Vagina (tissue), 2 donors: ENCODE results near the gene ZEB2.

Experiments
- POLR2A ChIP-seq, 2 donors: fragments of 450-650 bp; IDR thresholded peaks; one replicate each; pipeline ENCODE4 v1.6.1; 2017; ENCODE audit warnings: antibody characterized with exemption in 2 of 2, mild to moderate bottlenecking in 2 of 2, moderate library complexity in 2 of 2
- TF ChIP-seq, protein P1 (sequence below), 3 experiments: fragments of 450-650 bp in 2 of 3; fragments of 200-600 bp in 1 of 3; sonication (generic) in 1 of 3; IDR thresholded peaks; one replicate each; pipeline ENCODE4 v1.5.1; 2017 to 2019; ENCODE audit warnings: antibody characterized with exemption in 3 of 3, mild to moderate bottlenecking in 2 of 3, moderate library complexity in 2 of 3

DNA sequence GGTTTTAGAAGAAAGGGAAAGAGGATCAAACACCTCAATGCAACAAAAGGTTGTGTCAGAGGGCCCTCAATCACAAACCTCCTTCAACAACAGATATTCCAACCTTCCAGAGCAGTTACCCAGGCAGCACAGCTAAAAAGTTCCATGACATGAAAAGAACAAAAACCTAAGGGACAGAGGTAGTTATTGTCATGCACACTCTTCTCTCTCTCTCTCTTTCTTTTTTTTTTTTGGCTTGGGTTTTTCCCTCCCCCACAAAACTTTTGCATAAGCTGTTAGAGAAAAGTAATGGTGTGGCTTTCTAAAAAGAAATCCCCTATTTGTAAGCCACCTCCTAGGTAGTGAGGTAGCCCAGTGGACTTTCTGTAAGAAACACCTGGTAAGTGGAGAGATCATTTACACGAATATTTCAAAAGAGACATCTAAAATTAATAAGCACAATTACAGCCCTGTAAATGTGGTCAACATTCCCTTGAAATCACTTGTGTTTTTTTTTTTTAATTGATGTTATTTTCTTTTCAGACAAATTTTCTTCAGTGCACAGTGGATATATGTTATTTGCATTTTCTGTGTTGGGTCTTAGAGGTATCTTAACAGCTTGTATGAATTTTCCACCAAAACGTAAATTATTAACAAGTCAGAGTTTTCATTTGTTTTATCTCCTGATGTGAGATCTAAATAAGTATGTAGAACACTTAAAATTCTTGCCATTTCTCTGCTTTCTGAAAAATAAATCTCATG lies 48.4 kb downstream of the ZEB2 start:
- TF ChIP-seq, protein P1, sequence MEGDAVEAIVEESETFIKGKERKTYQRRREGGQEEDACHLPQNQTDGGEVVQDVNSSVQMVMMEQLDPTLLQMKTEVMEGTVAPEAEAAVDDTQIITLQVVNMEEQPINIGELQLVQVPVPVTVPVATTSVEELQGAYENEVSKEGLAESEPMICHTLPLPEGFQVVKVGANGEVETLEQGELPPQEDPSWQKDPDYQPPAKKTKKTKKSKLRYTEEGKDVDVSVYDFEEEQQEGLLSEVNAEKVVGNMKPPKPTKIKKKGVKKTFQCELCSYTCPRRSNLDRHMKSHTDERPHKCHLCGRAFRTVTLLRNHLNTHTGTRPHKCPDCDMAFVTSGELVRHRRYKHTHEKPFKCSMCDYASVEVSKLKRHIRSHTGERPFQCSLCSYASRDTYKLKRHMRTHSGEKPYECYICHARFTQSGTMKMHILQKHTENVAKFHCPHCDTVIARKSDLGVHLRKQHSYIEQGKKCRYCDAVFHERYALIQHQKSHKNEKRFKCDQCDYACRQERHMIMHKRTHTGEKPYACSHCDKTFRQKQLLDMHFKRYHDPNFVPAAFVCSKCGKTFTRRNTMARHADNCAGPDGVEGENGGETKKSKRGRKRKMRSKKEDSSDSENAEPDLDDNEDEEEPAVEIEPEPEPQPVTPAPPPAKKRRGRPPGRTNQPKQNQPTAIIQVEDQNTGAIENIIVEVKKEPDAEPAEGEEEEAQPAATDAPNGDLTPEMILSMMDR (IDR thresholded peaks at IDR 0.05) = no peak
- no peak for TF ChIP-seq POLR2A (IDR thresholded peaks at IDR 0.05)
